Fibroblast of skin of left quadriceps (primary cell): ENCODE data around the gene ZNF57.
"Not testable (repeated sequence)": the region's sequence is repeated elsewhere in the genome, so short reads cannot be mapped to it uniquely, and the experiment has no call there.

Experiments used
- DNase-seq, 2 experiments: peaks; one replicate each; pipeline ENCODE4 v3.0.0-alpha.2; 2013; ENCODE audit warnings: low read depth in 2 of 2

The ZNF57 gene

GRCh38 chr19:2952953-2953481 lies 52.3 kb downstream of the ZNF57 start:
- DNase-seq = no peak

GRCh38 chr19:2957160-2957559 lies 56.4 kb downstream of the ZNF57 start:
- DNase-seq = no peak

- no peak for DNase-seq
These were observed 59.4 kb downstream of the ZNF57 start for GRCh38 chr19:2960120-2960519.

DNA sequence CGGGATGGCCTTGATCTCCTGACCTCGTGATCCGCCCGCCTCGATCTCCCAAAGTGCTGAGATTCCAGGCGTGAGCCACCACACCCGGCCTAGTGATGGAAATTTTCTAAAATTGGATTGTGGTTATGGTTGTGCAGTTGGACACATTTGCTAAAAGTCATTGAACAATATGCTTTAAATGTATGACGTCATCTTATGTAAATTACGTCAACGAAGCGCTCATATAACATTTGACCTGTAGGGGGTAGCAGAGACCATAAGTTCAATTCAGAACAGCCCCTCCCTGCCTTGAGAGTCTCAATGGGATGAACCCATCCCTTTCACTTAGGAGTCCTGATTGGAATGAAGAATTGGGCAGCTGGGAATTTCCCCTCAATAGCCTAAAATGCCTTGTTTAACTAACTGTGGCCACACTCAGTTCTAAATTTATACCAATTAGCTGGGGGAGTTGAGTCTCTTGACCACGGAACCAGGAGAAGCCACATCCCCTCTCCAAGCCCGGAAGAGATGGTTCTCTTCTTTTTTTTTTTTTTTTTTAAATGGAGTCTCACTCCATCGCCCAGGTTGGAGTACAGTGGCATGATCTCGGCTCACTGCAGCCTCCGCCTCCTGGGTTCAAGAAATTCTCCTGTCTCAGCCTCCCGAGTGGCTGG lies 61.4 kb downstream of the ZNF57 start:
- peak; percentile 77 to 80 for DNase-seq

DNA sequence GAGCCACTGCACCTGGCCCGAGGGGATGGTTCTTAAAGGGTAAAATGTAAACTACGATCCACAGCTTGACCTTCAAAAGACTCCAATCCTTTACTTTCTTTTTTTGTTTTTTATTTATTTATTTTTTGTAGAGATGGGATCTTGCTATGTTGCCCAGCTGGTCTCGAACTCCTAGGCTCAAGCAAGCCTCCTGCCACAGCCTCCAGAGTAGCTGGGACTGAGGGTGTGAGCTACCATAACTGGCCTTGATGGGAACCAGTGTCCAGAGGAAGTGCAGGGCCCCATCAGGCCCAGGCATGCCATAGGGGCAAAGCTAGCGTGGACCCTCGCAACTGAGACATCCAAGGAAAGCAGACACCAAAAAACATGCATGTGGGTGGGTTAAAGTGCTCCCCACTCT lies 62.4 kb downstream of the ZNF57 start:
- DNase-seq = no peak

DNA sequence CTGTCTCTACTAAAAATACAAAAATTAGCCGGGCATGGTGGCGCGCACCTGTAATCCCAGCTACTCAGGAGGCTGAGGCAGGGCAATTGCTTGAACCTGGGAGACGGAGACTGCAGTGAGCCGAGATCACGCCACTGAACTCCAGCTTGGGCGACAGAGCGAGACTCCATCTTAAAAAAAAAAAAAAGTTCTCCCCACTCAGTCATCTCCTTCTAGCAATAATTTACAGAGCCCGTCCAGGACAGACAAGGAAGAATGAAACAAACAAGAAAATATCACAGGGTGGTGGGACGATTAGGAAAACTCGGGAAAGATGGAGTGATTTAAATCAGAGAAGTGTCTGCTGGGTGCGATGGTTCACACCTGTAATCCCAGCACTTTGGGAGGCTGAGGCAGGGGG lies 62.9 kb downstream of the ZNF57 start:
- not testable (repeated sequence) for DNase-seq

GRCh38 chr19:2964874-2965273 lies 64.1 kb downstream of the ZNF57 start:
- DNase-seq = no peak

DNA sequence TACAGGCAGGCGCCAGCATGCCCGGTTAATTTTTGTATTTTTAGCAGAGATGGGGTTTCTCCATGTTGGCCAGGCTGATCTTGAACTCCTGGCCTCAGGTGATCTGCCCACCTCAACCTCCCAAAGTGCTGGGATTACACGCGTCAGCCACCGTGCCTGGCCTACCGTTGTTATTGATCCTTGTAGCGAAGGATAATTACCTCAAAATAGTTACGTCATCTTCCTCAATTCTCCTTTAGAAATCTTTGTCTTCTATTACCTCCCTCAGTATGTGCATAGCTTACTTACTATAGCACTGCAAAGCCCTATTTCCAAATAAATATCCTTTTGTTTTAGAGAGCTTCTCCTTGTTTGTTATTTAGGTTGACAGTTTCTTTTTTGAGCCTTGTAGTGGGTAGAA lies 67.2 kb downstream of the ZNF57 start:
- no peak for DNase-seq
